ENCODE data around the gene EBF3.

DNA sequence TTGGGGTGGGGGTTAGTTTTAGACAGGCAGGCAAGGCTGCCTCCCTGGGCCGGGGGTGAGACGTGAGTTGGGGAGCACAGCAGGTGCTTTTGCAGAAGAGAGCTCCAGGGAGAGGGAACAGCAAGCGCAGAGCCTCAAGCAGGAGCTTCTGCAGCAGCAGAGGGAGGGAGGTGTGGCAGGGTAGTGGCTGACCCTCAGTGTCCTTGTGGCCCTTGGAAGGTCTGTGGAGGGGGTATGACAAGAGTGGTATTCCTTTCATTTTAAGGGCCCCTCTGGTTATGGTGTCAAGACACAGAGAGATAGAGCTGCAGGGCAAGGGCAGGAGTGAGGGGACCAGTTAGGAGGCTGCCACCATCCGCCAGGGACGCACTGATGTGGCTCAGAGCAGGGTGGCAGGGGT, 138.9 kb downstream of the EBF3 start:
- TF ChIP-seq SUZ12 (IDR thresholded peaks at IDR 0.05; ENCODE audit: extremely low read depth, insufficient read depth, insufficient read length) (no peak), ZNF274 (IDR thresholded peaks at IDR 0.05; ENCODE audit: low read depth, low read length) (no peak)
